ENCODE results near the gene DUSP2.
A peak's percentile ranks its signal among the peaks of the same experiment; 100 is the strongest.

The DUSP2 gene

GRCh38 chr2:96146881-96147592 is 1.8 kb upstream of the DUSP2 start:
- DNase-seq: peak in 1 of 2 donors; percentile 22

- peak; percentile 88 to 90 for DNase-seq
These were observed 1.1 kb upstream of the DUSP2 start for GRCh38 chr2:96146153-96146880.

DNA sequence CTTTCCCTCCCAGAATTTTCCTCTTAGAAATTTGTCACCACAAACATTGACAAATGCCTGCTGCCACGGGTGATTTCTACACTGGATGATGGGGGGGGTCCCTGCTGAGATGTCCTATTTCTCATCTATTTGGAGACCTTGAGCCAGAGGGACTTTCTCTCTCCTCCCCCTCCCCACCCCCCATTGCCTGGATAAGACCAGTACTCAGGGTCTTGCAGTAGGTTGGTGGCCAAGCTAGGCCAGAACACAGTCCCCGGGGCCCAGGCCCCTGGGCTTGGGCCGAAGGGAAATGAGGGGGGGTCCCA is 560 bp upstream of the DUSP2 start:
- no peak for DNase-seq

- DNase-seq: peak; percentile 54 to 62
These were observed 682 bp downstream of the DUSP2 start for GRCh38 chr2:96144481-96145035.

DNA sequence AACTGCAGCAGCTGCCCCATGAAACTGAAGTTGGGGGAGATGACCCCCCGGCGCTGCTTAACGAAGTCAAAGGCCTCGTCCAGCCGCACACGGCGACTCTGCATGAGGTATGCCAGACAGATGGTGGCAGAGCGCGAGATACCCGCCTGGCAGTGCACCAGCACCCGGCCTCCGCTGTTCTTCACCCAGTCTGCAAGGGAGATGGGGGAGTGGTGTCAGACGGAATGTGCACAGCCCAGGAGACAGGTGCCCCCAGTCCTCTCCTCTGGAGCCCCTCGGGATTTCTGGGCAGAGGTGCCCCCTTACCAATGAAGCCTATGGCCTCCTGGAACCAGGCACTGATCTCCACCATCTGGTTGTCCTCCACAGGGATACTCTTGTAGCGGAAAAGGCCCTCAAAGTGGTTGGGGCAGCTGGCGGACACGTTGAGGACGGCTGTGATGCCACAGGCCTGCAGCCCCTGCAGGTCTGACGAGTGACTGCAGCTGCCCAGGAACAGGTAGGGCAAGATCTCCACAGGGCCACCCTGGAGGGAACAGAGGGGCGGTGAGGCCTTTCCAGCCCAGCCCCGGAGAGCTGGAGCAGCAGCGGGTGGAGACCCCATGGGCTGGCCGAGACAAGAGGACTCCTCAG is 1.3 kb downstream of the DUSP2 start:
- peak in 1 of 2 donors; percentile 49 for DNase-seq

DNA sequence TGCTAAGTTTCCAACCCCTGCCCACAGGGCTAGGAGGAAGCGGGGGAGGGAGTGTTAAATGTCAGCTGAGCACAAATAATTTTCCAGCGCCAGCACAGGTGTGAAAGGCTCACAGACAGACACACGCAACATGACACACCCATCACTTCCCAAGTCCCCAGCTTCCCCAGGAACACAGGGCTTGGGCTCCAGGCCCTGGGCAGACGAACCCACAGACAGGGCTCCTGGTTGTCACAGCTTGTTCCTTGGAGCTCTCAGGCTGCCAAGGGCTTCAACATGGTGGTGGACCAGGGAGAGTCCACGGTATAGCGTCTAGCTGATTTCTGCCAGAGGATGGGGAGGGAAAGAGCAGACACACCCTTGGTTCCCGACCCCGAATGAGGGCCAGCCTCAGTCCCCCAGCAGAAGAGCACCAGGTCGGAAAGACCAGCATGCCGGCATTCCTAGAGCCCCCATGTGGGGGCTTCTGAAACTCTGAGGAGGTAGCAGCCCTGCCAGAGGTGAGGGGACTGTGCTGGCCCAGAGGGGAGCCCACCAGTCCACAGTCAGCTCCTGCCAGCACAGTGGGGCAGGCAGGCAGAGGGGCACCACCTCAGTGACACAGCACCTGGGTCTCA is 1.9 kb downstream of the DUSP2 start:
- DNase-seq: peak; percentile 57 to 61

GRCh38 chr2:96142217-96143113 is 2.8 kb downstream of the DUSP2 start:
- DNase-seq: peak; percentile 70 to 81

- DNase-seq: peak in 1 of 2 donors; percentile 40
These were observed 3.6 kb downstream of the DUSP2 start for GRCh38 chr2:96141624-96141967.

- peak in 1 of 2 donors; percentile 37 for DNase-seq
These were observed 4.2 kb downstream of the DUSP2 start for GRCh38 chr2:96140941-96141623.

DNA sequence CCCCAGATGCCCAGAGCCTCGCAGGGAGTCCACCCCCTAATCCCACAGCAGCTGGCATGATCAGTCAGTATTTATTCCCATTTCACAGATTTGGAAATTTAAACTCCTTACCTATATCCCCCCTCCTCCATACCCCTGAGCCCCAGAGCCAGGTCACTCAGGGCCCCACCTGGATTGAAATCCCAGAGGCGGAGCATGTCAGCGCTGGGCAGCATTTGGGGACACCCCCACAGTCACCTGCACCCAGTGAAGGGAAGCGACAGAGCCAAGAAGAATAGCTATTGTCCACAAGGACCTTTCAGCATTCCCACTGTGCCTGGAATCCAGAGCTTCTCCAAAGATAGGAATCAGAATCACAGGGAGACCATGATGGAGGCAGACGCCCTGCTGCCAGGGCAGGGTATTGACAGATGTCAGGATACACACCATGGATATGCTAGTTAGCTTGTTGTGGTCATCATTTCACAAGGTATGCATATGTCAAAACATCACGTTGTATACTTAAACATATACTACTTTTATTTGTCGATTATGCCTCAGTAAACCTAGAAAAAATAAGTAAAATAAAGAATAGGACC is 6.0 kb downstream of the DUSP2 start:
- no peak for DNase-seq

GRCh38 chr2:96138179-96139145 is 6.8 kb downstream of the DUSP2 start, which contains the start of gene ASTL:
Gene ASTL (minus strand): TSS chr2:96138502. CDS start chr2:96138436, 66 bp downstream.
- peak; percentile 58 to 67 for DNase-seq

DNA sequence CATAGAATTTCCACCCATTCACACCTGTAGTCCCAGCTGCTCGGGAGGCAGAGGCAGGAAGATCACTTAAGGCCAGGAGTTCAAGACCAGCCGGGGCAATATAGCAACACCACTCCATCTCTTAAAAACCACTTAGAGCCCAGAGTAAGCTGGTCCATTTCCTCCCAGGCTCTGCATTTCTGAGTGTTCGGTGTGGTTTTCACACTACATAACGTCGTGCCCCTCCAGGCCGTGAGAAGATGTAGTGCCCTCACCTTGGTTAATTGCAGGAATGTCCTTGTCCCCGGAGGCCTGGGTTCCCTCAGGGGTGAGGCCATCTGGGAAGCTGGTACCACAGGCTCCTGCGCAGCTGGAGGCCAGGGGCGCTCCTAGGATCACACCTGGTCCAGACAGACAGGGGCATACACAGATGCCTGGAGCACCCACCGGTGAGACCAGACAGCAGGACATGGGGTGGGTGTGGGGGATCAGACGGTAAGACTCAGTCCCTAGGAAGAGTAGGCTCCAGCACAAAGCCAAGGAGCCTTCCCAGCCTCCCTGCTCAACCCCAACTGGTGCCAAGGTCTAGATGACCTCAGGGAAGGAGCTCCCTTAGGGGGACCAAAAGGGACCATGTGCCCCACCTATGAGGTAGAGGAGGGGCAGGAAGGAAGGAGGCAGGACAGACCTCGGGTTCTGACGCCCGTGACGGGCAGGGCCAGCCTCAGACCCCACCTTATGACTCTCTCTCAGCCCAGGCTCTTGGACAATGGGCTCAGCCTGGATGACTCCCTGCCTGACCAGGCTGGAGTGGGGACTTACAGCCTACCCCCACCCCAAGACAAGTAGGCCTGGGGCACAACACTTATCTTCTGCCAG is 7.7 kb downstream of the DUSP2 start:
- DNase-seq: no peak

GRCh38 chr2:96136129-96136720 is 9.0 kb downstream of the DUSP2 start:
- no peak for DNase-seq

DNA sequence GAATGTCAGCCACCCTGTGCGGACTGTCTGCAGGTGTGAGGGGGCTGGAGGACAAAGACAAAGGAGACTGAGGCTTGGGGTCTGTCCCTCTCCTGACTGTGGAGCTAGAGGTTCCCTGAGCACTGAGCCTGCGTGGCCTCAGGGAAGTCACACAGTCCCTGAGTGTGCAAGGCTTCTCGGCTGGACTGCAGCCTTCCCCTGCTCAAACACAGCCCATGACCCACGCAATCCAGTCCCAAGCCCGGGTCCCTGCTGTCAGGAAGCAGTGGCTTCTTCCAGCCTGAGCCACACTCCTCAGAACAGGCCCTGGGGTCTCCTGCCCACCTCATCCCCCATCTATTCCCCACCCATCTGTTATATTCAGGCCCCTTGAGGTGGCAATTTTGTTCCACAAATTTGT is 9.6 kb downstream of the DUSP2 start:
- DNase-seq: no peak

DNA sequence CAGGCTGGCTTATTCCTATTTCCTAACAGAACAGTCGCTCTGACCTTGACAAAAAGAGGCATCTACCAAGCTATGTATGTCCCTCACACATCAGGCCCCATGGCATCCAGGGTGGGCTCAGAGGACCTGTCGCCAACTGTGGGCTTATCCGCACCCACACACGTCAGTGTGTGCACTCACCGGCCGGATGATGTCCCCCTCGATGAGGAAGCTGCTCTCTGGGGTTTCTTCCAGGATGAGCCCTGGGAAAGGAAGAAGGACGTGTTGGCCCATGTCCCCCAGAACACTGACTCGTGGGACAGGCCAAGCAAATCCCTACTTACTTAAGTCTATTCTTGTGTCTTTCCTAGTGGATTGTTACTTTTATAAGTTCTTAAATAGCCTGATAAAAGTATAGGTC is 10.1 kb downstream of the DUSP2 start:
- no peak for DNase-seq

DNA sequence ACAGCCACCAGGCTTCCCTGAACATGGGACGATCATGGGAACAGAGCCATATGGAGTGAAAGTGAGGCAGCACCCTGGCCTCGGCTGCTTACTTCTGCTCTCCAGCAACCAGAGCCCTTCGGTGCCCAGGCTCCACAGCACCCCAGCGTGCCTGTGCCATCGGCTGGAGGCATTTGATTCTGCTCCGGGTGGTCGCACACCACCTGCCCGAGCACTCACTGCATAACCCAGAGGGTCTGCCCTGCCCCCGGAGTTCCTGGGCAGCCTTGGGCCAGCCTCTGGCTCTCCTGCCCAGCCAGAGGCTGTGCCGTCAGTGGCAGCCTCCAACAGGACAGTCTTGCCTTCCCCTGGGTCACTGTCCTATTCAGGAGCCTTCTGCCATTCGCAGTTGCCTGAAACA is 10.8 kb downstream of the DUSP2 start:
- DNase-seq: no peak

GRCh38 chr2:96131813-96132745 is 13.2 kb downstream of the DUSP2 start:
- no peak for DNase-seq

Data from activated CD4-positive, alpha-beta T cell treated with anti-CD3 and anti-CD28 coated beads for 4 hours (primary cell).